ENCODE measurements around the gene RSPH1. TPM values are rescaled to one million over a fixed set of nuclear protein-coding genes. Genes with fewer than 3 reads are reported as not detected.

Gene RSPH1
- polyA plus RNA-seq, 1 of the 3 experiments (the other 2 are of a cell fraction): 0.97 TPM

- DNase-seq: no peak
- TF ChIP-seq EP300 (IDR thresholded peaks at IDR 0.05; ENCODE audit: borderline replicate concordance in 1 of 2, low read depth in 1 of 2, low read length in 1 of 2) (no peak), FOXJ3 (CRISPR knock-in tag; IDR thresholded peaks at IDR 0.05) (no peak), USF1 (IDR thresholded peaks at IDR 0.05; ENCODE audit: borderline replicate concordance, low read depth) (no peak), POLR2AphosphoS5 (IDR thresholded peaks at IDR 0.05; ENCODE audit: low read depth, low read length) (no peak), RXRA (IDR thresholded peaks at IDR 0.05; ENCODE audit: borderline replicate concordance, low read depth) (no peak), SIN3A (IDR thresholded peaks at IDR 0.05; ENCODE audit: borderline replicate concordance, low read depth, low read length) (no peak), USF2 (IDR thresholded peaks at IDR 0.05; ENCODE audit: borderline replicate concordance, low read depth, low read length) (no peak)
- TF ChIP-seq, protein P1, sequence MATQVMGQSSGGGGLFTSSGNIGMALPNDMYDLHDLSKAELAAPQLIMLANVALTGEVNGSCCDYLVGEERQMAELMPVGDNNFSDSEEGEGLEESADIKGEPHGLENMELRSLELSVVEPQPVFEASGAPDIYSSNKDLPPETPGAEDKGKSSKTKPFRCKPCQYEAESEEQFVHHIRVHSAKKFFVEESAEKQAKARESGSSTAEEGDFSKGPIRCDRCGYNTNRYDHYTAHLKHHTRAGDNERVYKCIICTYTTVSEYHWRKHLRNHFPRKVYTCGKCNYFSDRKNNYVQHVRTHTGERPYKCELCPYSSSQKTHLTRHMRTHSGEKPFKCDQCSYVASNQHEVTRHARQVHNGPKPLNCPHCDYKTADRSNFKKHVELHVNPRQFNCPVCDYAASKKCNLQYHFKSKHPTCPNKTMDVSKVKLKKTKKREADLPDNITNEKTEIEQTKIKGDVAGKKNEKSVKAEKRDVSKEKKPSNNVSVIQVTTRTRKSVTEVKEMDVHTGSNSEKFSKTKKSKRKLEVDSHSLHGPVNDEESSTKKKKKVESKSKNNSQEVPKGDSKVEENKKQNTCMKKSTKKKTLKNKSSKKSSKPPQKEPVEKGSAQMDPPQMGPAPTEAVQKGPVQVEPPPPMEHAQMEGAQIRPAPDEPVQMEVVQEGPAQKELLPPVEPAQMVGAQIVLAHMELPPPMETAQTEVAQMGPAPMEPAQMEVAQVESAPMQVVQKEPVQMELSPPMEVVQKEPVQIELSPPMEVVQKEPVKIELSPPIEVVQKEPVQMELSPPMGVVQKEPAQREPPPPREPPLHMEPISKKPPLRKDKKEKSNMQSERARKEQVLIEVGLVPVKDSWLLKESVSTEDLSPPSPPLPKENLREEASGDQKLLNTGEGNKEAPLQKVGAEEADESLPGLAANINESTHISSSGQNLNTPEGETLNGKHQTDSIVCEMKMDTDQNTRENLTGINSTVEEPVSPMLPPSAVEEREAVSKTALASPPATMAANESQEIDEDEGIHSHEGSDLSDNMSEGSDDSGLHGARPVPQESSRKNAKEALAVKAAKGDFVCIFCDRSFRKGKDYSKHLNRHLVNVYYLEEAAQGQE (IDR thresholded peaks at IDR 0.05; ENCODE audit: low read depth, low read length): no peak
- Histone ChIP-seq H3K27me3 (ENCODE audit: insufficient read depth) (peaks cover 6% of the 10 kb centered on the region; the same call in 1 of the 2 replicates), H3K4me2 (no peak overlapping the region), H3K9ac (no peak overlapping the region), H3F3A (replicated peaks; ENCODE audit: insufficient read depth) (no peaks in the 10 kb centered on the region), H3K27ac (ENCODE audit: low read depth in 2 of 2, low read length in 1 of 2) (no peak overlapping the region), H3K79me2 (ENCODE audit: insufficient read depth) (no peaks in the 10 kb centered on the region), H2AFZ (ENCODE audit: low read depth) (no peak overlapping the region), H4K20me1 (ENCODE audit: insufficient read depth) (no peaks in the 10 kb centered on the region), H3K36me3 (replicated peaks in 1 of 2; ENCODE audit: control insufficient read depth in 1 of 2, insufficient read depth in 2 of 2, low read length in 1 of 2) (no peaks in the 10 kb centered on the region), H3K4me1 (ENCODE audit: control insufficient read depth in 1 of 2, insufficient read depth in 2 of 2, low read depth in 1 of 2, low read length in 1 of 2) (no peaks in the 10 kb centered on the region; a peak in 1 of 4 replicates), H3K4me3 (ENCODE audit: low read depth in 2 of 2, low read length in 1 of 2) (no peak overlapping the region), H3K9me3 (no peaks in the 10 kb centered on the region), H3K9me2 (no peaks in the 10 kb centered on the region)
- ChIA-PET CTCF (interaction anchor here (0.8 kb wide), 1 partner anchor 71 kb away, joined by 3 read pairs; no protein-coding TSS in a partner anchor), POLR2A (no interaction called here)
- WGBS (ENCODE audit: low lambda C conversion rate): 66% methylated on average over 4 of the region's 4 CpGs
Observed at GRCh38 chr21:42503711-42504110, 7.7 kb upstream of the RSPH1 start.

DNA sequence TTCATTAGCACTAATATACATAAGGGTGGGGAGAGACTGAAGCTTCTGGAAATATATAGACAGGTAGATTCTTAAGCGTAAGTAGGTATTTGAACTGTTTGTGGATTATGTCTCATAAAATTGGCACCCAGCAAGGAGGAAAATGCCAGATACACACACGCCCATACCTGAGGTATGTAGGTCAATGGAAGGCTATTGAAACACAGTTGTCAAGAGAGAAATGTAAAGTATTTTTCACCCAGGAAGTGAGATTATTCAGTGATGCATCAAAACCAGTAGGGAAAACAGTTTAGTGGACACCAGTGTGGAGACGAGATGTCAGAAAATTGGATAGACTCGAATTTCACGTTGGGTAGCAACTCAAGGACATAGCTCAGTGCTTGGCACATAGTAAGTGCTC lies 4.7 kb upstream of the RSPH1 start:
- 62% methylated on average over 5 of the region's 5 CpGs for WGBS (ENCODE audit: low lambda C conversion rate)
- CTCF ChIA-PET: interaction anchor here (0.7 kb wide), 1 partner anchor 34 kb away, joined by 3 read pairs; no protein-coding TSS in a partner anchor
- H3K9me2 ChIP-seq: no peaks in the 10 kb centered on the region
- TF ChIP-seq ELF1 (IDR thresholded peaks at IDR 0.05) (no peak), SMC3 (IDR thresholded peaks at IDR 0.05; ENCODE audit: low read depth, low read length) (no peak), RAD21 (IDR thresholded peaks at IDR 0.05; ENCODE audit: low read length) (no peak), NFIC (IDR thresholded peaks at IDR 0.05; ENCODE audit: borderline replicate concordance) (no peak), SIN3A (IDR thresholded peaks at IDR 0.05; ENCODE audit: borderline replicate concordance, low read depth, low read length) (no peak), FOXM1 (IDR thresholded peaks at IDR 0.05; ENCODE audit: low read depth) (no peak), ZBTB33 (IDR thresholded peaks at IDR 0.05; ENCODE audit: borderline replicate concordance, low read depth) (no peak), USF2 (IDR thresholded peaks at IDR 0.05; ENCODE audit: borderline replicate concordance, low read depth, low read length) (no peak)
- TF ChIP-seq, protein P1 (IDR thresholded peaks at IDR 0.05; ENCODE audit: low read depth, low read length): no peak

More for the DNA sequence above, 4.7 kb upstream of the RSPH1 start:
- Histone ChIP-seq H3K4me3 (ENCODE audit: low read depth in 2 of 2, low read length in 1 of 2) (no peak overlapping the region), H4K20me1 (ENCODE audit: insufficient read depth) (no peaks in the 10 kb centered on the region), H3K4me2 (no peak overlapping the region), H3K79me2 (ENCODE audit: insufficient read depth) (no peaks in the 10 kb centered on the region), H3K4me1 (ENCODE audit: control insufficient read depth in 1 of 2, insufficient read depth in 2 of 2, low read depth in 1 of 2, low read length in 1 of 2) (peaks cover 5 to 7% of the 10 kb centered on the region in 2 experiments; a peak in 3 of 4 replicates), H3K27ac (ENCODE audit: low read depth in 2 of 2, low read length in 1 of 2) (no peak overlapping the region), H2AFZ (ENCODE audit: low read depth) (no peak overlapping the region), H3K9ac (no peak overlapping the region), H3F3A (replicated peaks; ENCODE audit: insufficient read depth) (no peaks in the 10 kb centered on the region), H3K27me3 (ENCODE audit: insufficient read depth) (peaks cover 5% of the 10 kb centered on the region; the same call in 1 of the 2 replicates), H3K36me3 (replicated peaks in 1 of 2; ENCODE audit: control insufficient read depth in 1 of 2, insufficient read depth in 2 of 2, low read length in 1 of 2) (no peaks in the 10 kb centered on the region), H3K9me3 (no peaks in the 10 kb centered on the region)
- no peak for DNase-seq
- POLR2A ChIA-PET: no interaction called here
